Hematopoietic multipotent progenitor cell treated with erythropoietin and hydrocortisone succinate and interleukin-3 and kit ligand, for 4 days (in vitro differentiated cells): Measurements from ENCODE around the gene FN3KRP.
A peak's percentile ranks its signal among the peaks of the same experiment; 100 is the strongest.
"Not testable (repeated sequence)": the region's sequence is repeated elsewhere in the genome, so short reads cannot be mapped to it uniquely, and the experiment has no call there.

Experiments used
- DNase-seq: peaks from one replicate; pipeline ENCODE4 v3.0.0-alpha.2; 2015

Gene FN3KRP

DNA sequence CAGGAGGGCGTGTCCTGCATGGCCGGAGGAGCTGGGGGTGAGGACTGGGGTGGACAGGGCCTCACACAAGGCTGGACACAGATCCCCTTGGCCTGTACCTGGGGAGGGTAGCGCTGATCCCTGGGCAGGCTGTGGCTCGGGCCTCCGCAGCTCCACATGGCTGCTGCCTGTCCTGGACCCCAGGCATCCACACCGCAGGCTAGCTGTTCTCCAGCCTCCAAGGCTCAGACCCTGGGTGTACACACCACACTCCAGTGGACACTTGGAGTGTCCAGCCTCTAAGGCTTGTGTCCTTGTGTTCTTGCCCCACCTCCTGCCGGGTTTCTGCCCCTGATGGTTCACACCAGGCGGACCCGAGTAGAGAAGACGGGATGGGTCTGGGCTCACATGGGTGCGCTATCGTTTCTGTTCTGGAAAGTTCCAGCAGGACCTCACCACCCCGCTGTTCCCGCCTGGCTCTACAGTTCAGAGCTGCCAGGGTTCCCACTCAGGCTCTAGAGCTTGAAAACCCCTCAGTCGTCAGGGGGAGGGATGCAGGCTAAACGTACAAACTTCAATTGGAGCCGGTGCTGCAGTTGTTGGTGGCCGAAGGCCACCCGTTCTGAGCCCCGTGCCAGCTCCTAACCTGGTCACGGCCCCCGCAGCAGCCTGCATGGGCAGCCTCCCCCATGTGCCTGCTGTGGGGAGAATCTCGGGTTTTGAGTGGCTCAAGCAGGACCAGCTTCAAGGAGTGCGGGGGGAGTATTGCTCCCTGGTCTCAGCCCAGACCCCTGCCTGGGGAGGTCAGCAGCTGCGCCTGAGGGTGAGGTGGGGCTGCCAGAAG is 6.6 kb upstream of the FN3KRP start:
- DNase-seq, result no peak

DNA sequence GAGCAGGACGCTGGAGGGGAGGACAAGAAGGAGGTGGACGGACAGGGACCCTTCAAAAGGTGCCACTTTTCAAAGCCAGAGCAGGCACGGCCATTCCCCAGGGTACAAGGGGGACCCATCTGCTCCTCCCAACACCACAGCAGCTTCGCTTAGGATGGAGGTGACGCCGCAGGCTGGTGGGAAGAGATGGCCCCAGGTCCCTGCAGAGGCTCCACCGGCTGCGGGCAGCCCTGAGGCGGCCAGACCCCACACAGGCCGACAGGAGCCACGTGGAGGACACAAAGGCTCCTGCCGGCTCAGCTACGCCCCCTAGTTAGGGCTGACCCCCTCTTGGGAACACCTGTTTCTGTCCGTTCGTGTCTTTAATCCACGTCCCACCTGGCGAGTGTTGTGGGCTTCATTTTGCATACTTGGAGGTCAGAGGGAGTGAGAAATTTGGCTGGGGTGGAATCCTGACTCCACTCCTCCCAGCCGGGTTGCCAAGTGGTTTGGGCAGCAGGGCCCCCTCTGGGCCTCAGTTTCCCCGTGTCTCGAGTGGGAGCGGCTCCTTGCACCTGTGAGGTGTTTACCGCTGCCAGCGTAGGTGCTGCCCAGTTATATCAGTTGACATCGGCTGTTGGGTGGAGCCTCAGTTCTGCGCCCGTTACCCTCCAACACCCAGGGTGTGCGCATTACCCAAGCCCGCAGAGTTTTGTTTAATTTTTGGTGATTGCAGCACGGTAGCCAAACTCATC is 5.8 kb upstream of the FN3KRP start:
- DNase-seq, result no peak

DNA sequence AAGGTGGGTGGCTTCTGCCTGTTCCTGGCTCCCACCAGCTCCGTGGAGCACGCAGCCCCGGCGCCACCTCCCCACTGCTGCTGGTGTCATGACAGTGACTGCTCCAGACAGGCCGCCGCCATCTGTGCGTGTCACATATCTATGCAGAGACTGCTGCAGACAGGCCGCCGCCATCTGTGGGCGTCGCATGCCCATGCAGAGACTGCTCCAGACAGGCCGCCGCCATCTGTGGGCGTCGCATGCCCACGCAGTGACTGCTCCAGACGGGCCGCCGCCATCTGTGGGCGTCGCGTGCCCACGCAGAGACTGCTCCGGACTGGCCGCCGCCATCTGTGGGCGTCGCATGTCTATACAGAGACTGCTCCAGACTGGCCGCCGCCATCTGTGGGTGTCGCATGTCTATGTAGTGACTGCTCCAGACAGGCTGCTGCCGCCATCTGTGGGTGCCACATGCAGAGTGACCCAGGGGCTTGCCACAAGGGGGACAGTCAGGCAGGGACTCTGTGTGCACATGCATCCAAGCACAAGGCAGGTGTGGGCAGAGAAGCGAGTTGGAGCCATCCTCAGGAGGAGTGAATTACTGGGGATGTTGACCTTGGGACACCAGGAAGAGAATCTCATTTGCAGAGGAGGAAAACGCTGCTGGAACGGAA is 3.3 kb upstream of the FN3KRP start:
- DNase-seq, result no peak

DNA sequence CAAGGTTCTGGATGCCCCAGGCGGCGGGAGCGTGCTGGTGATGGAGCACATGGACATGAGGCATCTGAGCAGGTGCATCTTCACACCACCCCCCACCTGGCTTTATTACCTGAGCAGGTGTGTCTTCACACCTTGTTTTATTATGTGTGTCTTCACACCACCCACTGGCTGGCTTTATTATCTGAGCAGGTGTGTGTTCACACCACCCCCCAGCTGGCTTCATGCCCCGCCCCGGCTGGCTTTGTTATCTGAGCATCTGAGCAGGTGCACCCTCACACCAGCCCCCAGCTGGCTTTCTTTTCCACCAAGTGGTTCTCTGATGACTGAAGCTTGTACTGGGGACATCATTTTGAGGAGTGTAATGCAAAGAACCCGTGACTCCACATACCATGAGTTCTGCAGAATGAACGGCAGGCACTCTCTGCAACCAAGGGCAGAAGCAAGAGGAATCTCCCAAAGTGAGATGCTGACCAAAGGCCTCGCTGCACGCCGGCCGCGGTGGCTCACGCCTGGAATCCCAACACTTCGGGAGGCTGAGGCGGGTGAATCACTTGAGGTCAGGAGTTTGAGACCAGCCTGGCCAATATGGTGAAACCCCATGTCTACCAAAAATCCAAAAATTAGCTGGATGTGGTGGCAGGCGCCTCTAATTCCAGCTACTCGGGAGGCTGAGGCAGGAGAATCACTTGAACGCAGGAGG is 2.6 kb downstream of the FN3KRP start:
- no peak for DNase-seq

DNA sequence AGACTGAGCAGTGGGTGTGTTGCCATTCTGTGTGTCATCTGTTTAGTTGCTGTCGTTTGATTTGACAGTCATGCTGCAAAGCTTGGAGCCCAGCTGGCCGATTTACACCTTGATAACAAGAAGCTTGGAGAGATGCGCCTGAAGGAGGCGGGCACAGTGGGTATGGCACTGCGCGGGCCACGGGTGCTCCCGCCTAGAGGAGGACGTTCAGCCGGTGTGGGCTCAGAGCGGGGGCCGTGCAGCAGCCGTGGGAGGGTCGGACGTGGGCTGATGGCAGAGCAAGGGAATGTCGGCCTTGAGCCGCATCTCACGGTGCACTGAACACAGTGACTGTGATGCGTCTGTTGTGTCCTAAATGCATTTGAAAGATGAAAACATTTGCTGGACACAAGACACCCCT is 3.7 kb downstream of the FN3KRP start:
- DNase-seq, result no peak

DNA sequence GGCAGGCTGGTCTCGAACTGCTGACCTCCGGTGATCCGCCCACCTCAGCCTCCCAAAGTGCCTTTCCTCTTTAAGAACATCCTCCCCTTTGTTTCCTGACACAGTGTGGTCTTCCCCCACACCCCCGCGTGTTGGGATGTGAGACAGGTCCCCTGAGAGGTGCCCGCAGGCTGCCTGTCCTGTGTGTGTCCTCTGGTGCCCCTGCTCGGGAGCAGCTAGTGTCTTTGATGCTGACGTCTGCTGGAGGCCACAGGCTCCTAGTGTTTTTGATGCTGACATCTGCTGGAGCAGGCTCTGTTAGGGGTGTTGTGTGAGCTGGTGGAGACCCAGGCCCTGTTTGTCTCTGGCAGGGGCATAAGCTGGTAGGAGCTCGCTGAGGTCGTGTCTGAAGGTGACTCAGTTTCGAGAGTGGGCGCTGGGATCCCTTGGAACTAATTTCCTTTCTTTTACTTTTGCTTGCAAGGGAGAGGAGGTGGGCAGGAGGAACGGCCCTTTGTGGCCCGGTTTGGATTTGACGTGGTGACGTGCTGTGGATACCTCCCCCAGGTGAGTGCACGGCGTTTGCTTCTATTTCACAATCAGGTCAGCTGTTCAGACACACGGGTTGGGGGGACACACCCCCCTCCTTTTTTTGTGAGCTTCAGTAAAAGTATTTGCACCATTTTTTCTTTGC is 6.0 kb downstream of the FN3KRP start:
- DNase-seq, result no peak

DNA sequence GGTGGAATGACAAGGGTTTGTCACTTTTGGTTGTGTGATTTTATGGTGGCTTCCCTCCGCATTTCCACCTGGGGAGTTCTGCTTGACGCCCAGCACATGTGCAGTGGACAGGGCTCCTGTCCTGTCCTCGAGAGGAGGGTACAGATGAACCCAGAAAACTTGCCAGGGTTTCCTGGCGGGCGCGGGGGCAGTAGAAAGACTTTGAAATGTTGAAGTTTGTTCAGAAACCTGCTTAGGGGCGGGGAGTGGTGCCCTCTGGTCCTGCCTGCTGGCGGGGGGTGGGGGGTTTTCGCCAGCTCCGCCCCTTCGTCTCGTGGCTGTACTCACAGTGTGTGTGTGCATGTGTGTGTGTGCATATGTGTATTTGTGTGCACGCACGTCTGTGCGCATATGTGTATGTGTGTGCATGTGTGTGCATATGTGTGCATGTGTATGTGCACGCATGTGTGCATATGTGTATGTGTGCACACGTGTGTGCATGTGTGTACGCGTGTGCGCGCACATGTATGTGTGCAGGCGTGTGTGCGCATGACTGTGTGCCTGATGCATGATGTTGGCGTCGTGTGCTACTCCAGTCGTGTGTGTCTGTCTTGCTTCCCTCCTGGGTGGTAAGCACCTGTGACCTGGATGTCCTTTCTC is 6.8 kb downstream of the FN3KRP start:
- no peak for DNase-seq

DNA sequence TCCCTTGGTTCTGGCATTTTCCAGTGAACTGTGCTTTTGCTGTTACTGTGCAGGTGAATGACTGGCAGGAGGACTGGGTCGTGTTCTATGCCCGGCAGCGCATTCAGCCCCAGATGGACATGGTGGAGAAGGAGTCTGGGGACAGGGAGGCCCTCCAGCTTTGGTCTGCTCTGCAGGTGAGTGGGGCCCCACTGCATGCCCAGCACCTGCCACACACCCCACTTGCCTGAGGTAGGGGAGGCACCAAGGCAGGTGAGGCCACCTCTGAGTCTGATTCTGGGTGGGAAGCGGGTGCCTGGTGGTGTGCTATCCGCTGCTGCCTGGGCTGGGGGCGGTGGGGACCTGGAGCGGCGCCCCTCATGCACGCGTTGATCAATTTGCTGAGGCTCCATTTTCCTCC is 9.9 kb downstream of the FN3KRP start:
- DNase-seq, result no peak

DNA sequence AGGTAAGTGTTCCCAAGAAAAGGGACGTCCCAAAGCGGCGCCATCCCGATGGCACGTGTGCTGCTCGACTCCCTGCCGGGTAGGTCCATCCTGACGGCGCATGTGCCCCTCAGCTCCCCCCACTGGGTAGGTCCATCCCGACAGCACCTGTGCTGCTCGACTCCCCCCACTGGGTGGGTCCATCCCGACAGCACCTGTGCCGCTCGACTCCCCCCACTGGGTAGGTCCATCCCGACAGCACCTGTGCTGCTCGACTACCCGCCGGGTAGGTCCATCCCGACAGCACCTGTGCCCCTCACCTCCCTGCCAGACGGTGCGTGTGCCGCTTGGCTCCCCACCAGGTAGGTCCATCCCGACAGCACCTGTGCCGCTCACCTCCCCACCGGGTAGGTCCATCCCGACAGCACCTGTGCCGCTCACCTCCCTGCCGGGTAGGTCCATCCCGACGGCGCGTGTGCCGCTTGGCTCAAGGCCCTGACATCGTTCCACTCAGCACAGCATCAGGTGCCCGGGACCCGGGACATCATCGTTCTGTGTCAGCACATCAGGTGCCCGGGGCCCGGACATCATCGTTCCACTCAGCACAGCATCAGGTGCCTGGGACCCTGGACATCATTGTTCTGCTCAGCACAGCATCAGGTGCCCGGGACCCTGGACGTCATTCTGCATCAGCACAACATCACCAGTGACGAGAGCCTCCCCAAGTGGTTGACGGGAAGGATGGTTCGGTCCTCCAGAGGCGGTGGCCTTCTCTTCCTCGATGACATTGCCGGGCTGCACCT is 13.2 kb downstream of the FN3KRP start:
- DNase-seq, result no peak

DNA sequence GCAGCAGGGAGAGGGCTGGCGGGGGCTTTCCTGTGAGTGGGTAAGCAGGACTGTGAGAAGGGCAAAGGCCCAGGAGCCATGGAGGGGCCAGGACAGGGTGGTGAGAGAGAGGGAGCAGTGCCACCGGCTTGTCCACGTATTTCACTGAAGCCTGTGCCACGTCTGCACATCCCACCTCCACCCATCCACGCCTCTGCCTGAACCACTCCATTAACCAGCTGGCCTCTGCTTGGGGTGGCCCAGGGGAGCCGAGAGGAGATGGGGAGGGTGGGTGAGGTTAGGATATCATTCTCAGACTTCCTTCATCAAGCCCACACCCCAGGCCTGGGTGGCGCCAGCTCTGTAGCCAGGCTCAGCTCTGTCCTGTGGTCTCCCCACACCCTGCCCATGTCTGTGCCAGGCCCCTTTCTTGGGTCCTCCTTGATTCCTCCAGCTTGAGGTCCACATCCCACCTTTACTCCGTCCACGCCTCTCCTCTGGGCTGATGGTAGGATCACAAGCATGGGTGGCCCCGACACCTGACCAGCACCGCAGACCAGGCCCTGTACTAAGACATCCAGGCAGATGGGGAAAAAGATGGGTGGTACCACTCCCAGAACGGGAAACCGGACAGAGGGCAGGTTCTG is 15.7 kb downstream of the FN3KRP start:
- DNase-seq, result no peak

DNA sequence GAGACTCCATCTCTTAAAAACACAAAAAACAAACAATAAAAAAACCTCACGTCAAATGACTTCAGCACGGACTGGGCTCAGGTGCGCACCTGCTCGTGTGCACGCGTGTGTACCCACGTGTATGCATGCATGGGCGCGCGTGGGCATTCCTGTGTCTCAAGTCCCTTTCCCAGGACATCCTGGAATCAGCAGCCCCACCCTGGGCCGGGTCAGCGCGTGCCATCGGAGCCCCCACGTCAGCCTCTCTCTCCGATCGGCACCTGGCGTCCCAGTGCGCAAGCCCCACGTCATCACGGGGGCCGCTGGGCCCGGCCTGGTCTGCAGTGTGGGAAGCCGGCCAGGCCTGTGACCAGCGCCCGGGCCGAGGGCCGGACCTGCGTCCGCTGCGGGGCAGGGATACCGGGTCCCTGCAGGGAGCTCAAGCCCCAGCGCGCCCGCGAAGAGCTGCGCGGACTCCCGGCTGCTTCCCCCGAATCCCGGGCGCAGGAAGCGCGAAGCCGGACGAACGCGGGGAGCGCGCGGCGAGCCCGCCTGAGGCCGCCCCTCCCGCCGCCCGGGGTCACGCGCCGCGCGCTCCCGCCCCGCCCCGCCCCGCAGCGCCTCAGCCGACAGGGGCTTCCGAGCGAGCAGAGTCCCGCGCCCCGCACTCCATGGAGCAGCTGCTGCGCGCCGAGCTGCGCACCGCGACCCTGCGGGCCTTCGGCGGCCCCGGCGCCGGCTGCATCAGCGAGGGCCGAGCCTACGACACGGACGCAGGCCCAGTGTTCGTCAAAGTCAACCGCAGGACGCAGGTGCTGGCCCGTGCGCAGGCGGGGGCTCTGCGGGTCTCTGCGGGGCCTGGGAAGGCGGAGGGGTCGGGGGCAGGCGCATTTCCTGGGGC is 18.7 kb downstream of the FN3KRP start, which contains the start of gene FN3K:
Gene FN3K, plus strand, starts transcription at position 629 of the 880 bp plus-strand sequence. Its CDS starts 22 bp downstream, at position 651.
- peak; percentile 72 for DNase-seq

DNA sequence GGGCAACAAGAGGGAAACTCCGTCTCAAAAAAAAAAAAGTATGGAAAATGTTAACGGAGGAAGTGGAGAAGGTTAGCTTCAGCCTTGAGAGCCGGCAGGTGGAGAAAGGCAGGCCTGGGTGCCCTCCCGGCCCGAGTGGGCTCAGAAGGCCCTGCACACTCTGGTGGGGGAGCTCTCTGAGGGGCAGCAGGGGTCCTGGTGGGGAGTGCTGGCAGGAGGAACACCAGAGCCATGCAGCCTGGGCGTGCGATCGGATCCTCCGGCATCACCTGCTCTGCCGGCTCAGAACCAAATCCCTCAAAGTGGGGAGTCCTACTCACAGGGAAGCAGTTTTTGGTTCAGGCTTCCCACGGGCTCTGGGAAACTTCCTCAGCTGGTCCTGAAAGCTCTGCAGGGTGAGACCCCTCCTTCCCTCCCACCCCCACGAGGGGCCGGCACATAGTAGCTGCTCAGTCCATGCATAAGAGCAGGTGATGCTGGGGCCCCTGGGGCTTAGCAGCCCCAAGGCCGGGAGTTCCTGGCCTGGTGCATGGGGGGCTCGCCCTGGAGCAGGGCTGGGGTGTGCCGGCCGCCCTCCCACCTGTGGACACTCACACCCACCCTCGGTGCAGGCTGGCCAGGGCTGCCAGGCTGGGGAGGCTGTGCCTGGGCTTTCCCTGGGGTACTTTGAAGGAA is 20.1 kb downstream of the FN3KRP start:
- no peak for DNase-seq

DNA sequence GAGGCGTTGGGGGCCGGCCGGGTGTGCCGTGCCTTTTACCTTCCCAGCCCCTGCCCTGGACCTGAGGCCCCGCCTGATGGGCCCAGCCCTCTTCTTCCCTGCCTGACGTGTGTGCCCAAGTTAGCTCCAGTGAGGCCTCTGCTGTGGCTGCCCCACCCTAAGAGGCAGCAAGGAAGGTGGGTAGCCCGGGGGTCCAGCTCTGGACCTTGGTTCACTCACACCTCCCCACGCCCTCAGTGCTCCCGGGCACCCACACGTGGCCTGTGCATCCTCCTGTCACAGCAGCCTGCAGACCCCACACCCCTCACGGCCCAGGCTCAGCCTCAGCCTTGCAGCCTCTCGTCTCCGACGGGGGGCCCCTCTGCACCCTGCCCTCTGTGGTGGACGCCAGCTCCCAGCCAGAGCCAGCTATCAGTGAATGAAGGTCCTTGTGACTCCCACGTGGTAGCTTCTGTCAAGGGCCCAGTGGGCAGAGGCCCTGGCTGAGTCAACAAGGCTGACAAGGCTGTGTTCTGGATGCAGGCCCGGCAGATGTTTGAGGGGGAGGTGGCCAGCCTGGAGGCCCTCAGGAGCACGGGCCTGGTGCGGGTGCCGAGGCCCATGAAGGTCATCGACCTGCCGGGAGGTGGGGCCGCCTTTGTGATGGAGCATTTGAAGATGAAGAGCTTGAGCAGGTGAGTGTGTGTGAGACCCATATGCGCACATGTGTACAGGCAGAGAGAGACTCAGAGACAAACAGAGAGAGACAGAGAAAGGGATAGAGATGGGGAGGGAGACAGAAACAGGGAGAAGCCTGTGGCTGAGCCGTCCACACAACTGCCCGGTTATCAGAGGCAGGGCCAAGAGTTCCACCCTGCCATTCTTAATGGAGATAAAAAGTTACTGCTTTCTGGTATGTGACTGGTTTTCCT is 21.7 kb downstream of the FN3KRP start:
- peak; percentile 93 for DNase-seq

DNA sequence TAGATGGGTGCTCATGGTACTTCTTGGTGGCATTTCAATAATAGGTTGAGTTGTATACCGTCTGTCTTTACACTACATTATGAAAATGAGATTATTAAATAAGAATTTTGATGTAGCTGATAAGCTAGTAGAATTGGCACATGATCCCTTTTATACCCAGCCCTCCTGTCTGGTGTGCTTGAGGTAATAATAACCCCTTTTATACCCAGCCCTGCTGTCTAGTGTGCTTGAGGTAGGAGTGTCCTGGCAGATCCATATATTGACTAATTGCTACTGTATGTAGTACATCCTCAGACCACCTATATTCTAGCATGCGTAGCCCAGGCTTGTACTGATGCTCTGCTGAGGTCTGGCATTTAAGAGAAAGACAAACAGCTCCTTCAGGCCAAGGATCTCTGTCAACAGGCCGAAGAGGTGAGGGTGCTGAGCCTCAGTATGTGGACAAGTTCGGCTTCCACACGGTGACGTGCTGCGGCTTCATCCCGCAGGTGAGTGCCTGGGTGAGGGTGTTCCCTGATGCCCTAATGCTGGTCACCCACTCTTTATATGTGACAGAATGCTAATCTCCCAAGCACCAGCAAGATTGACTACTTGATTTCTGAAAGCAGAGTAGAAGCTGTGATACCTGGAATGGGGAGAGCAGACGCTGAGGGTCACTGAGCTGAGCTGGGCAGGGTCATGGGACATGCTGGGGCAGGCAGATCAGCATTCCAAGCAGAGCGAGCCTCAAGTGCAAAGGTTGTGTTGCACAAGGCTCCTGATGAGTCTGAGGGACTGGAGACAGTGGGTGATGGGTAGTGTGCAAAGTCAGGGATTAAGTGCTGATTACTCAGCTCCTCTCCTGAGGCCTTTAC is 24.6 kb downstream of the FN3KRP start:
- peak; percentile 54 for DNase-seq

DNA sequence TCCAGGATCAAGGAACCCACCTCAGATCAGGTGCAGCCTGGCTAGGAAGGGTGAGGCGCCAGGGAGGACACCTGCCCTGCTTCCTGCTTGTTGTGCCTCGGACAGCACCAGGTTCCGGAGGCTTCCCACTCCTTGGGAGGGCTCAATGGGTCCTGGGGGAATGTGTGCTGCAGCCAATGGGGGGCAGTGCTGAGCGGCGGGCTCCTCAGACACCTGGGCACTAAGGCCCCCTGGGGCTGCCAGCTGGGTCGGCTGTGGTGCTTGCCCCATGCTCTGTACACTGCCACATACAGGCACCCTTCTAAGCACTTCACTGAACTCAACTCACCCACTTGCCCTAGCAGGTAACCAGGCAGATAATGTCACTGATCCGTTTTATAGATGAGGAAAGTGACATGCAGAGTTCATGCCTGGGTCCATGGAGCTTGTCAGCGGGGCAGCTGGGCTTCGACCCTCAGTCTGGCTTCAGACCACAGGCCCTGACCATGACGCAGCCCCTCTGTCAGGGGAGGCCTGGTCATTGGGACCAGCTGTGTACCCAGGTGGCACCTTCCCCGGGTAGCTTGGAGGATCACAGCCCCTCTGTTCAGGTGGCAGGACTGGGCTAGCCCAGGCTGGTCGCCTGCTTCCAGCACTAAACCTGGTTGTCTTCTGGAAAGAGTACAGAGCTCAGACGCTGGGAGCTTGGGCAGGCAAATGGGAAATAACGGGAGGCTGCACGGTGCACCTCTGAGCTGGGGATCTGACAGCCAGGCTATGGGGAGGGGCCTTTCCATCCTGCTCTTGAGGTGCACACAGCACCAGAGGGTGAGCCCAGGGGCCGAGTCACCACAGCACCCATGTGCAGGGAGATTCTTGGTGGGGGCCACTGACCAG is 27.1 kb downstream of the FN3KRP start:
- no peak for DNase-seq

DNA sequence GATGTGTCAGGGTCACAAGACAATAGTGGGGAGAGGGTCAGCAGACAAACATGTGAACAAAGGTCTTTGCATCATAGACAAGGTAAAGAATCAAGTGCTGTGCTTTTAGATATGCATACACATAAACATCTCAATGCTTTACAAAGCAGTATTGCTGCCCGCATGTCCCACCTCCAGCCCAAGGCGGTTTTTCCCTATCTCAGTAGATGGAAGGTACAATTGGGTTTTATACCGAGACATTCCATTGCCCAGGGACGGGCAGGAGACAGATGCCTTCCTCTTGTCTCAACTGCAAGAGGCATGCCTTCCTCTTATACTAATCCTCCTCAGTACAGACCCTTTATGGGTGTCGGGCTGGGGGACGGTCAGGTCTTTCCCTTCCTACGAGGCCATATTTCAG is 28.2 kb downstream of the FN3KRP start:
- not testable (repeated sequence) for DNase-seq
